HAP-1 (cell line): ENCODE results near the gene CFAP161.
A peak's percentile ranks its signal among the peaks of the same experiment; 100 is the strongest.
"Not testable (repeated sequence)": the region's sequence is repeated elsewhere in the genome, so short reads cannot be mapped to it uniquely, and the experiment has no call there.

Experiments
- DNase-seq, 2 experiments: peaks; one replicate each; pipeline ENCODE4 v3.0.0-alpha.2; 2016 to 2020; ENCODE audit warnings: low spot score in 2 of 2
- H3K27me3 ChIP-seq: fragments of 250-450 bp; sonication (Bioruptor Pico); 2 replicates; pipeline ENCODE4 v1.5.1; 2020; ENCODE audit warnings: low read depth, mild to moderate bottlenecking, moderate library complexity
- H3K36me3 ChIP-seq: fragments of 250-450 bp; sonication (Bioruptor Pico); replicated peaks from 2 replicates; pipeline ENCODE4 v1.5.1; 2020; ENCODE audit warnings: mild to moderate bottlenecking
- H3K4me1 ChIP-seq: fragments of 250-450 bp; sonication (Bioruptor Pico); 2 replicates; pipeline ENCODE4 v1.5.1; 2020; ENCODE audit warnings: mild to moderate bottlenecking
- H3K4me3 ChIP-seq: fragments of 250-450 bp; sonication (Bioruptor Pico); 2 replicates; pipeline ENCODE4 v1.5.1; 2020; ENCODE audit warnings: mild to moderate bottlenecking, moderate library complexity
- H3K9me3 ChIP-seq: fragments of 250-450 bp; sonication (Bioruptor Pico); 2 replicates; pipeline ENCODE4 v1.5.1; 2020; ENCODE audit warnings: mild to moderate bottlenecking, moderate library complexity
- in situ Hi-C: fragments of 300-500 bp; cut with MboI; formaldehyde crosslinking; loops from 3 replicates; pipeline ENCODE4 v1.14.3; 2020; ENCODE audit warnings: low sequenced_read_pairs, inconsistent platforms, mixed read lengths

Gene CFAP161

GRCh38 chr15:81115054-81115939 is 18.8 kb upstream of the CFAP161 start:
- no peaks in the 10 kb centered on the region for H3K9me3 ChIP-seq
- no peak for DNase-seq
- in situ Hi-C loops = no loop called here
- peaks cover 35% of the 10 kb centered on the region for H3K27me3 ChIP-seq
- no peaks in the 10 kb centered on the region for H3K36me3 ChIP-seq
- H3K4me3 ChIP-seq = no peak overlapping the region
- peaks cover 5% of the 10 kb centered on the region; the same call in 1 of the 2 replicates for H3K4me1 ChIP-seq

- in situ Hi-C loops = no loop called here
Observed at GRCh38 chr15:81117136-81117535, 16.9 kb upstream of the CFAP161 start.

GRCh38 chr15:81117581-81117980 is 16.5 kb upstream of the CFAP161 start:
- Histone ChIP-seq H3K36me3 (no peaks in the 10 kb centered on the region), H3K27me3 (peaks cover 18% of the 10 kb centered on the region), H3K4me3 (no peak overlapping the region), H3K9me3 (no peaks in the 10 kb centered on the region), H3K4me1 (no peaks in the 10 kb centered on the region)
- no peak for DNase-seq
- in situ Hi-C loops = no loop called here

More at GRCh38 chr15:81117136-81117535, 16.9 kb upstream of the CFAP161 start:
- H3K4me3 ChIP-seq = no peak overlapping the region
- no peaks in the 10 kb centered on the region for H3K4me1 ChIP-seq
- no peaks in the 10 kb centered on the region for H3K9me3 ChIP-seq
- DNase-seq = no peak
- H3K27me3 ChIP-seq = peaks cover 23% of the 10 kb centered on the region
- no peaks in the 10 kb centered on the region for H3K36me3 ChIP-seq

GRCh38 chr15:81118361-81118760 is 15.7 kb upstream of the CFAP161 start:
- Histone ChIP-seq H3K27me3 (peaks cover 15% of the 10 kb centered on the region), H3K9me3 (no peaks in the 10 kb centered on the region), H3K36me3 (no peaks in the 10 kb centered on the region), H3K4me1 (no peaks in the 10 kb centered on the region), H3K4me3 (no peak overlapping the region)
- DNase-seq = no peak
- in situ Hi-C loops = no loop called here

GRCh38 chr15:81120069-81120468 is 14.0 kb upstream of the CFAP161 start:
- in situ Hi-C loops = no loop called here
- DNase-seq = no peak
- Histone ChIP-seq H3K36me3 (no peaks in the 10 kb centered on the region), H3K4me1 (no peaks in the 10 kb centered on the region), H3K27me3 (no peaks in the 10 kb centered on the region; the same call in 1 of the 2 replicates), H3K9me3 (no peaks in the 10 kb centered on the region), H3K4me3 (no peak overlapping the region)

- Histone ChIP-seq H3K4me3 (no peak overlapping the region), H3K36me3 (no peaks in the 10 kb centered on the region), H3K9me3 (no peaks in the 10 kb centered on the region), H3K27me3 (no peaks in the 10 kb centered on the region), H3K4me1 (no peaks in the 10 kb centered on the region)
- no peak for DNase-seq
- in situ Hi-C loops = no loop called here
Observed at GRCh38 chr15:81126892-81127291, 7.2 kb upstream of the CFAP161 start.

- H3K4me1 ChIP-seq, H3K4me3 ChIP-seq, H3K36me3 ChIP-seq, in situ Hi-C loops, H3K9me3 ChIP-seq, DNase-seq: not testable (repeated sequence)
- H3K27me3 ChIP-seq = peaks cover 11% of the 10 kb centered on the region
Observed at GRCh38 chr15:81141478-81141877, 7.4 kb downstream of the CFAP161 start.

GRCh38 chr15:81146006-81146405 is 11.9 kb downstream of the CFAP161 start:
- no peaks in the 10 kb centered on the region for H3K36me3 ChIP-seq

GRCh38 chr15:81146466-81146865 is 12.4 kb downstream of the CFAP161 start:
- no peak overlapping the region for H3K4me3 ChIP-seq
- H3K9me3 ChIP-seq = no peaks in the 10 kb centered on the region
- in situ Hi-C loops = no loop called here
- no peaks in the 10 kb centered on the region for H3K4me1 ChIP-seq
- peaks cover 14% of the 10 kb centered on the region for H3K27me3 ChIP-seq
- DNase-seq = no peak
- H3K36me3 ChIP-seq = no peaks in the 10 kb centered on the region

More at GRCh38 chr15:81146006-81146405, 11.9 kb downstream of the CFAP161 start:
- in situ Hi-C loops = no loop called here
- no peaks in the 10 kb centered on the region for H3K4me1 ChIP-seq
- no peaks in the 10 kb centered on the region for H3K9me3 ChIP-seq
- no peak for DNase-seq
- peaks cover 15% of the 10 kb centered on the region for H3K27me3 ChIP-seq
- H3K4me3 ChIP-seq = no peak overlapping the region

- in situ Hi-C loops = no loop called here
- no peak overlapping the region for H3K4me3 ChIP-seq
Observed at GRCh38 chr15:81151389-81151788, 17.3 kb downstream of the CFAP161 start.

GRCh38 chr15:81152339-81152738 is 18.3 kb downstream of the CFAP161 start:
- Histone ChIP-seq H3K9me3 (no peaks in the 10 kb centered on the region), H3K27me3 (peaks cover 9% of the 10 kb centered on the region), H3K36me3 (no peaks in the 10 kb centered on the region), H3K4me1 (no peaks in the 10 kb centered on the region), H3K4me3 (no peak overlapping the region)
- no peak for DNase-seq
- in situ Hi-C loops = no loop called here

More at GRCh38 chr15:81151389-81151788, 17.3 kb downstream of the CFAP161 start:
- DNase-seq = no peak
- Histone ChIP-seq H3K9me3 (no peaks in the 10 kb centered on the region), H3K36me3 (no peaks in the 10 kb centered on the region), H3K27me3 (peaks cover 14% of the 10 kb centered on the region), H3K4me1 (no peaks in the 10 kb centered on the region)

GRCh38 chr15:81152799-81153198 is 18.7 kb downstream of the CFAP161 start:
- Histone ChIP-seq H3K4me3 (no peak overlapping the region), H3K9me3 (no peaks in the 10 kb centered on the region), H3K4me1 (no peaks in the 10 kb centered on the region), H3K36me3 (no peaks in the 10 kb centered on the region), H3K27me3 (peaks cover 5% of the 10 kb centered on the region)
- no peak for DNase-seq
- in situ Hi-C loops = no loop called here

GRCh38 chr15:81155375-81156218 is 21.5 kb downstream of the CFAP161 start:
- in situ Hi-C loops = loop anchor here (5.0 kb wide), 1 partner anchor 112 kb away; no protein-coding TSS in a partner anchor
- H3K4me3 ChIP-seq = no peak overlapping the region
- peaks cover 2% of the 10 kb centered on the region; the same call in 1 of the 2 replicates for H3K27me3 ChIP-seq
- H3K9me3 ChIP-seq = no peaks in the 10 kb centered on the region
- H3K4me1 ChIP-seq = no peaks in the 10 kb centered on the region
- H3K36me3 ChIP-seq = no peaks in the 10 kb centered on the region
- DNase-seq = peak; percentile 46 to 48

- Histone ChIP-seq H3K4me1 (no peaks in the 10 kb centered on the region), H3K9me3 (no peaks in the 10 kb centered on the region), H3K27me3 (peaks cover 2% of the 10 kb centered on the region; the same call in 1 of the 2 replicates), H3K36me3 (no peaks in the 10 kb centered on the region), H3K4me3 (no peak overlapping the region)
- DNase-seq = no peak
- in situ Hi-C loops = loop anchor here (5.0 kb wide), 1 partner anchor 111 kb away; no protein-coding TSS in a partner anchor
Observed at GRCh38 chr15:81156324-81156723, 22.3 kb downstream of the CFAP161 start.
